Activated gamma-delta T cell (primary cell): ENCODE results near the gene ATM.
"Not testable (repeated sequence)": the region's sequence is repeated elsewhere in the genome, so short reads cannot be mapped to it uniquely, and the experiment has no call there.

ENCODE experiments used
- DNase-seq: peaks from one replicate; lab custom pipeline; 2025; lab: John Stamatoyannopoulos, UW

The ATM gene

GRCh38 chr11:108221911-108222573 is 825 bp upstream of the ATM start:
- DNase-seq = peak; percentile 15

DNA sequence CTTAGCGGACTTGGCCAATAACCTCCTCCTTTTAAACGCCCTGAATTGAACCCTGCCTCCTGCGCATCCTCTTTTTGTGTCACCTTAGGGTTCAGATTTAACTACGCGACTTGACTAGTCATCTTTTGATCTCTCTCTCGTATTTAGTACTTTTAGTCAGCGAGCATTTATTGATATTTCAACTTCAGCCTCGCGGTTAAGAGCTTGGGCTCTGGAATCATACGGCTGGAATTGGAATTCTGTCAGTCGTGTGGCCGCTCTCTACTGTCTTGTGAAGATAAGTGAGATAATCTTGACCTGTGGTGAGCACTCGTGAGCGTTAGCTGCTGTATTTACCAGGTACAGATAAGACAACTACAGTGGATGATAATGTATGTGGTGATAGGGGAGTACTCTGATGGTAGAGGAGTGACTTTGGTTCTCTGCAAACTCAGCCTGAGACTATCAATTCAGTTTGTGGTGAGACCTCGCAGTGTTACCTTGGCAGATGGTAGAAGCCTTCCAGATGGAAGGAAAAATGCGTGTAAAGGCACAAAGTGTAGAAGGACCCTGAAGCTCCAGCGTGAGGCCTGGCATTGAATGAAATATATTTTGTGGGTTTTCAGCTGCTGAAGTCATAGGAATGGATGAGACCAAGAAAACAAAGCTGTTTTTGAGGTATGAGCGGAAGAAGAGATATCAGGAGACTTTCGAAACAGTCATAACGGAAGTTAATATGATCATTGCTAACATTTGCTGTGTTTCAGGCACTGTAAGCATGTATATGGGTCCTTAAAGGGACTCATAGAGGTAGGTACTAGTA is 682 bp downstream of the ATM start:
- DNase-seq = no peak

DNA sequence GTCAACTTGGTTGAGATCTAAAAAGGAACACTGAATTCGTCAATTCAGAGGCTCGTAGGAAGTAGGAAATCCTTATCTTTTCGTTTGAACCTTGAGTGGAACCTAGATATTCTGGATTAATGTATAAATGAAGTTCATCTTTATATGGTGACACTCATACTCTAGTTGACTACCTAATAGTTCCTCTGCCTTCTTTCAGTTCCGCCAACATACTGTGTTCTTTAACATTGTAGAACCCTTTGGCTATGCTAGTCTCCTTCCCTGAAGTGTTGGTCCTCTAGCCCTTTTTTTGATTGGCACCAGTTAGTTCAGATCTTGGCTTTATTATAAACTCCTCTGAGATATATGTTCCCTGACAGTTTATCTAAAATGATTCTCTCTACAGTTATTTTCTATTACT is 1.5 kb downstream of the ATM start:
- no peak for DNase-seq

DNA sequence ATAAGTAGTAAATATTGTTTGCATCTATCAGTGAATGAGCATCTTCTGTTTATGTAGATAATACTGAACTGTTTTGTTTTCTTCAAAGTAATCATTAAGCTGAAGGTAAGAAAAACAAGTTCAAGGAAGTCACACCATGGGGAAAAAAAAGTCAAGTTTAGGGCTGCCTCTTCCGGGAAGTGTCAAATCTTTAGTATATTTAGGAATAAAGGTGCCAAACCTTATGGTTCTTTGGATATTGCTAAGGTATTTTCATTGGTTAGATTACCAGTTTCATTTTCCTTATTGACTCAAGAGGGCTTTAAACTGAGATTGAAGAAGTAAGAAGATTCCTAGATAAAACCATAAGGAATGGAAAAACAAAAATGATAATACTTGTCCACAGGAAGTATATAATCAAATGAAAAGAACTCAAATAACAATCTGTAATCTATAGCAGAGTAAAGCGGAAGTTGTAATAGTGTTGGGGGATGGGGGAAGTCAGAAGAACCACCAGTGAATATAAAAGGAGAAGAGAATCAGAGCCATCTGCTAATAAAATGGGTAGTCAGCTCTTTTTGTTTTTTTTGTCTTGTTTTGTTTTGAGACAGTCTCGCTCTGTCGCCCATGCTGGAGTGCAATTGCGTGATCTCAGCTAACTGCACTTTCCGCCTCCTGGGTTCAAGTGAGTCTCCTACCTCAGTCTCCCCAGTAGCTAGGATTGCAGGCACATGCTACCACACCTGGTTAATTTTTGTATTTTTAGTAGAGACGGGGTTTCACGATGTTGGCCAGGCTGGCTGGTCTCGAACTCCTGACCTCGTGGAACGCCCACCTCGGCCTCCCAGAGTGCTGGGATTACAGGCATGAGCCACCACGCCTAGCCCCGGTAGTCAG is 2.3 kb downstream of the ATM start:
- DNase-seq = no peak

DNA sequence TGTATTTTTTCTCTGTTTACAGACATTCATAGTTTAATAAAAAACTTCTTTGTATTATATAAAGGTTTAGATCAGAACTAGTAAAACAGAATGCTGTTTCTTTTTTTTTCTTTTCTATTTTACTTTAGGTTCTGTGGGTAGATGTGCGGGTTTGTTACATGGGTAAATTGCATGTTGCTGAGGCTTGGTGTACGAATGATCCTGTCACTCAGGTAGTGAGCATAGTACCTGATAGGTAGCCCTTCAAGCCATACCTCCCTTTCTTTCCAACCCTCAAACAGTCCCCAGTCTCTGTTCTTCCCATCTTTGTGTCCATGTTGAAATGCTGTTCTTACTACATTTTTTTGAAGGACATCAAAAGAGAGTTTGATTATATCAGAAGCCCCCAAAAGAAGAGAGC is 3.2 kb downstream of the ATM start:
- DNase-seq = no peak

DNA sequence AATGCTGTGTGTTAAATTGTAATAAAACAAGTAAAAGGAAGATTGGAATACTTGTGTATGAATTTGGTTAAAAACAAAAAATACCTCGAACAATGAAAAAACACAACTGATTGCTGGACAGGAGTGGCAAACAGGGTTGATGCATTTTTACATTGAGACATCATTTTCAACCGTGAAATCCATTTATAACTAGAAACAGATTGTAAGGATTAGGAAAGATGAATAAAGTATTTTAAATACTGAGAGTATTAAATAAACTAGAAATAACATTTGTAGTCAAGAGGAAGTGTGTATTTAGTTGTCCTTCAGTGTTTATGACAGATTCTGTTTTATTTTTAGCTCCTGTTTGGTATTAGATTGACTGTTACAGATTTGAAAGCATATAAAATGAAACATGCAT is 5.4 kb downstream of the ATM start:
- DNase-seq = no peak

DNA sequence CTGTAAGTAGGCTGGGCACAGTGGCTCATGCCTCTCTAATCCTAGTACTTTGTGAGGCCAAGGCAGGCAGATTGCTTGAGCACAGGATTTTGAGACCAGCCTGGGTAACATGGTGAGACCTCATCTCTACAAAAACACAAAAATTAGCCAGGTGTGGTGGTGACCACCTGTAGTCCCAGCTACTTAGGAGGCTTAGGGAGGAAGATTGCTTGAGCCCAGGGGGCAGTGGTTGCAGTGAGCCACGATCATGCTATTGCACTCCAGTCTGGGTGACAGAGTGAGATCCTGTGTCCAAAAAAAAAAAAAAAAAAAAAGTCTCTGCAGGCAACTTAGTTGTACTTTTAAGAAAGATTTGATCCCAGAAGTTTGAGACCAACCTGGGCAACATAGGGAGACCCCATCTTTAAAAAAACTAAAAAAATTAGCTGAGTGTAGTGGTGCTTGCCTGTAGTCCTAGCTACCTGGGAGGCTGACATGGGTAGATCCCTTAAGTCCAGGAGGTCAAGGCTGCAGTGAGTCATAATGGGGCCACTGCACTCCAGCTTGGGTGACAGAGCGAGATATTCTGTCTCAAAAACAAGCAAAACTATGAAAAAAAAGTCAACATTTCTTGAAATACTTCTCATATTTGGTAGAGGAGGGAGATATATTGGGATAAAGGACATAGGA is 10.5 kb downstream of the ATM start:
- DNase-seq = no peak

GRCh38 chr11:108235192-108235591 is 12.3 kb downstream of the ATM start:
- DNase-seq = no peak

- no peak for DNase-seq
Observed at GRCh38 chr11:108235633-108236032, 12.8 kb downstream of the ATM start.

DNA sequence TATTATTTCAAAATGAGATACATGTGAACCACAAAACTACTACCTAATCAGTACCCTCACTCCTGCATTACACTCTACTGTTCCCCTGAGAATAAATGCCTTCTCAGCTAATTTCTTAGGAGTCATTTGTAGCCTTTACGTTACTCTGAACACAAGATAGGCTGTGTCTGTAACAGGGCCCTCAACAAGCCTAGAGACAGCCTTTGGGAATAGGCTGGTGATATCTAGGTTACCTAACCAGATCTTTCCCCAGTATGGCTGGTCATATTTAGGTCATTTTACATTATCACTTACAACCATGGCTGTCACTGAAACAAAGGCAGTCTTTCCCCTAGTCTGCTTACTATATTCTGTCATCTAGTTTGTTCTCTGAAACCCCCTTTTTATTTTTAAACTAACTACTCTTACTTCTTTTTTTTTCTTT is 14.2 kb downstream of the ATM start:
- DNase-seq = no peak

- no peak for DNase-seq
Observed at GRCh38 chr11:108239076-108239475, 16.2 kb downstream of the ATM start.

DNA sequence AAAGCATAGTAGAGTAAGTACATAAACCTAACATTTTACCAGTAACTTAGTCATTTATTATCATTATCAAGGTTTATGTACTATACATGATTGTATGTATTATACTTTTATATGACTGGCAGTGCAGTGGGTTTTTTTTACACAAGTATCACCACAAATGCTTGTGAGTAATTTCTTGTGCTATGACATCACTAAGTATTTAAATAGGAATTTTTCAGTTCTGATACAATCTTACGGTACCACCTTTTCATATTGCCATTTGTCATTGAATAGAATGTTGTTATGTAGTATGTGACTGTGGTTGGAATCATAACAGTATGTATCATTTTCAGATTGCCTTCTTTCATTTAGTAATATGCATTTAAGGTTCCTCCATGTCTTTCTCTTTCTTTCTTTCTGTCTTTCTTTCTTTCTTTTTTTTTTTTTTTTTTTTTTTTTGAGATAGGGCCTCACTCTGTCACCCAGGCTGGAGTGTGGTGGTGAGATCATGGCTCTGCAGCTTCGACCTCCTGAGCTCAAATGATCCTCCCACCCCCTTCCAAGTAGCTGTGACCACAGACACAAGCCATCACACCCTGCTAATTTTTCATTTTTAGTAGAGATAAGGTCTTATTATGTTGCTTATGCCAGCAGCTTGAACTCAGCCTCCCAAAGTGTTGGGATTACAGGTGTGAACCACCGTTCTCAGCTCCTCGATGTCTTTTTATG is 18.6 kb downstream of the ATM start:
- DNase-seq = no peak

- DNase-seq = no peak
Observed at GRCh38 chr11:108242422-108242821, 19.6 kb downstream of the ATM start.

- DNase-seq = no peak
Observed at GRCh38 chr11:108246308-108246707, 23.4 kb downstream of the ATM start.

DNA sequence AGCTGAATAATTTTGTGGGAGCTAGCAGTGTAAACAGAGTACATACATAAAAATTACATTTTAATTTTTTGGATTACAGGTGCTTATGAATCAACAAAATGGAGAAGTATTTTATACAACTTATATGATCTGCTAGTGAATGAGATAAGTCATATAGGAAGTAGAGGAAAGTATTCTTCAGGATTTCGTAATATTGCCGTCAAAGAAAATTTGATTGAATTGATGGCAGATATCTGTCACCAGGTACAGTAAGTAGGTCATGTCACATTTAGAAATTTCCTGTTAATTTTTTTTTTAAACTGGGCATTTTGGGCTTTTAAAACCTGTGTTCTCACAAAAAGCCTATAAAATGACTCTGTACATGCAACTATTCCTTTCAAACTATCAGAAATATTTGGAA is 24.0 kb downstream of the ATM start:
- no peak for DNase-seq

DNA sequence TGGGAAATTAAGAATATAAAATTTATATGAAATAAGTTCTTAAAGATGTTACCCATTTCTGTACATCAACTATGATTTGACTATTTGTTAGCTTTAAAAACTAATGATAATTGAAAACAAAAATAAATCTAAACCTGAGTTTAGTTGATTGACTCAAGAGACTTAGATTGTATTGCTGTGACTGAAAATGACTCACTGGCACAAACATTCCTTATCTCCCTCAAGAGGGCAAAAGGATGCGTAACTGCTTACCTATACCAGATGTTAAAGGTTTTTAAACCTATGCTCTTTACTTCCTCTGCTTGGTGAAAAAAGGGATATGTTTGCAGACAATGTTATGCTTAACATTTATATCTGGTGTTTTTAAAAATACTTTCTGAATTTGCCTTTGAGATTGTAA is 30.3 kb downstream of the ATM start:
- DNase-seq = no peak

DNA sequence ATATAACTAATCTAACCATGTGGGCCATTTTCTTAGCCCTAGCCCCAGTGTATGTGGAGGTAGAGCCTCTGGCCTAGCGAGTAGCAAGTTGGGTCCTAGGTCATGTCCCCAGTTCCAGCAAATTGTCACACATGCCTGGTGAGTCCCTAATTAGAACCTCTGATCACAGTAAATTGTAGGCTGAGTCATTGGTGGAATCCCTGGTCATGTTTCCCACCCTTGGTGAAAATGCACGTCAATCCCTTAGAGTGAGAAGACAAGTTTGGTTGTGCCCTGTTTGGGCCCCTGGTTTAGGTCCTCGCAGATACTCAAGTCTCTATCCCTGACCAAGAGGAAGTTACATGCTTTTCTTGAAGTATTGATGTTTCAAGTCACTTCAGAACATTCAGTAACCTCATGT is 46.7 kb downstream of the ATM start:
- DNase-seq = no peak

- DNase-seq = not testable (repeated sequence)
Observed at GRCh38 chr11:108276985-108277616, 54.2 kb downstream of the ATM start.

GRCh38 chr11:108278546-108278945 is 55.7 kb downstream of the ATM start:
- no peak for DNase-seq

GRCh38 chr11:108278954-108279353 is 56.1 kb downstream of the ATM start:
- no peak for DNase-seq

DNA sequence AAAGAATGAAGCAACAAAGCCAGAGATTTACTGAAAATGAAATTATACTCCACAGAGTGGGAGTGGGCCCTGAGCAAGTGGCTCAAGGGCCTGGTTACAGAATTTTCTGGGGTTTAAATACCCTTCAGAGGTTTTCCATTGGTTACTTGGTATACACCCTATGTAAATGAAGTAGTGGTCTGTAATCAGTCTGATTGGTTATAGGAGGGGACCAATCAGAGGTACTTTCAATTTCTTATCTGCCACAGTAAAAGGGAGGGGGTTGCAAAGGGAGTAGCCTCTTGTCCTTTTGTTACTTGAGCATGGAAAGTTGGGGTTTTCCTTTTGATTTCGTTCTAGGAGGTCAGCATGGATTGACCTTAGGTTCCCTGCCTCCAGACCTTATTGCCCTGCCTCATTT is 63.5 kb downstream of the ATM start:
- no peak for DNase-seq
